HFF-Myc (cell line): ENCODE data around the gene BPIFA1.

Experiments
- DNase-seq: peaks from one replicate; pipeline ENCODE4 v3.0.0-alpha.2; 2011; ENCODE audit warnings: low read depth; ENCODE audit errors: extremely low read depth
- H3K4me3 ChIP-seq: replicated peaks from 2 replicates; pipeline ENCODE4 v1.5.1; 2011; ENCODE audit warnings: low read depth, mild to moderate bottlenecking, control low read depth, low read length
- TF ChIP-seq, protein P1 (sequence below): IDR thresholded peaks from 2 replicates; pipeline ENCODE4 v1.5.1; 2012; ENCODE audit warnings: mild to moderate bottlenecking, low read depth, low read length, control low read depth; ENCODE audit errors: missing control alignments

BPIFA1 gene

DNA sequence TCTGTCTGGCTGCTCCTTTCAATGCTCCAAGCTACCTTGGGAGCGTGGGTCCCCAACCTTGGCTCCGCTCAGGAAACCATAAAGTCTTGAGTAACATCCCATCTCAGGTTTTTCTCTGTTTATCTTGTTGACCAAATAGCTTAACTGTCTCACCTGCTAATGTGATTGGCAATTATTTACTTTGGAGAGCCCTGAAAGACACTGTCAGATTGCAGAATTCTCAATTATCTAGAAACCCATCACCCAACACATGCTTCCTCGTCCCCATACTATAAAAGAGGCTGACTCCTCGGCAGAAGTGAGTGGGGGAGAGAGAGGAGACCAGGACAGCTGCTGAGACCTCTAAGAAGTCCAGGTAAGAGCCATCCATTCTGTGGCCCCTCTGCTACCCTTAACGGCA, at the start of gene BPIFA1:
Gene BPIFA1 (plus strand): TSS at position 301 of the 400 bp plus-strand sequence. CDS start 1,716 bp downstream, outside the sequence.
- no peak for DNase-seq
- TF ChIP-seq, protein P1, sequence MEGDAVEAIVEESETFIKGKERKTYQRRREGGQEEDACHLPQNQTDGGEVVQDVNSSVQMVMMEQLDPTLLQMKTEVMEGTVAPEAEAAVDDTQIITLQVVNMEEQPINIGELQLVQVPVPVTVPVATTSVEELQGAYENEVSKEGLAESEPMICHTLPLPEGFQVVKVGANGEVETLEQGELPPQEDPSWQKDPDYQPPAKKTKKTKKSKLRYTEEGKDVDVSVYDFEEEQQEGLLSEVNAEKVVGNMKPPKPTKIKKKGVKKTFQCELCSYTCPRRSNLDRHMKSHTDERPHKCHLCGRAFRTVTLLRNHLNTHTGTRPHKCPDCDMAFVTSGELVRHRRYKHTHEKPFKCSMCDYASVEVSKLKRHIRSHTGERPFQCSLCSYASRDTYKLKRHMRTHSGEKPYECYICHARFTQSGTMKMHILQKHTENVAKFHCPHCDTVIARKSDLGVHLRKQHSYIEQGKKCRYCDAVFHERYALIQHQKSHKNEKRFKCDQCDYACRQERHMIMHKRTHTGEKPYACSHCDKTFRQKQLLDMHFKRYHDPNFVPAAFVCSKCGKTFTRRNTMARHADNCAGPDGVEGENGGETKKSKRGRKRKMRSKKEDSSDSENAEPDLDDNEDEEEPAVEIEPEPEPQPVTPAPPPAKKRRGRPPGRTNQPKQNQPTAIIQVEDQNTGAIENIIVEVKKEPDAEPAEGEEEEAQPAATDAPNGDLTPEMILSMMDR, result no peak
- no peak within 1 kb of the TSS for H3K4me3 ChIP-seq

DNA sequence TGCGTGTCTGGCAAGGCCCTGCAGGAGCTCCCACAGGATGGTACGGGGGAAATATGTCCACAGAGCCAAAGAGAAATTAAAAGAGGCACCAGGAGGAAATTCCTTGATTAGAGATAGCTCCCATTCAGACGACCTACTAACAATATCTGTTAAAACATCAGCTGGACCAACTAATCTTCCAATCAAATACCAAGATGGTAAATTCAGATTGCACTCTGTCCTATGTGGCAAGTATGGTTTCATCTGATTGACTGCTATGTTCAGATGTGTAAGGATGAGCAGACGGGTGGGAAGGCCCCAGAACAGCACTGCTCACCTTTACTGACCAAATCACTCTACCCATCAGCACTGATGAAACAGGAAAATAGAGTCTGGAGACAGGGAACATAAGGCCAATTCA, 48.3 kb upstream of the BPIFA1 start:
- no peak overlapping the region for H3K4me3 ChIP-seq
- no peak for DNase-seq
- TF ChIP-seq, protein P1, result no peak

DNA sequence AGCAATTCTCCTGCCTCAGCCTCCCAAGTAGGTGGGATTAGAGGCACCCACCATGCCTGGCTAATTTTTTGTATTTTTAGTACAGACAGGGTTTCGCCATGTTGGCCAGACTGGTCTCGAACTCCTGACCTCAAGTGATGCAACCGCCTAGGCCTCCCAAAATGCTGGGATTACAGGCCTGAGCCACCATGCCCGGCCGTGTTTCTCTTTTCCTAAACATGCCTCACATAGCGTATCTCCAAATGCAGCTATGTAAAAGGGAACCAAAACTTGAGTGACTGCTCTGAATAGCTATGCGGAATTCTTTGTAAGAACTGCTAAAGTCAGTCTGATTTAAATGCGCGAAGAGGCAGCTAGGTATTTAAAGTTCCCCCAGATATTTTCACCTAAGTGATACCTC, 47.4 kb upstream of the BPIFA1 start:
- no peak overlapping the region for H3K4me3 ChIP-seq
- DNase-seq, result no peak
- TF ChIP-seq, protein P1, result no peak

DNA sequence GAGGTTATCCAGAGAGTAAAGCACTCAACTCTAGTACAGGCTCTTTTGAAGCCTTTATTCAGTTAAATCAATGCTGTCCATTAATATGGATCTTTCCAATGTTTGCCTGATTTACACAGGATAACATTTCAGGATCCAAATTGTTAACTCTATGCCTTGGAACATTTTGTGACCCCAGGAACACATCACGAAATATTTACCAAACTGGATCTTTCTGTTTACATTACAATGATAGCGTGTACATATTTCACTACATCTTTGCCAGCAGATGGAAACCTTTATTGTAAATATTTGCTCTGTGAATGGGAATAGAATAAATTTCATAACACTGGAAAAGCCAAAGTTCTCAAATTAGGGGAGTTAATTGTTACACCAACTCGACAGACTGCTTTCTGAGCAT, 44.3 kb upstream of the BPIFA1 start:
- DNase-seq, result no peak
- TF ChIP-seq, protein P1, result no peak

DNA sequence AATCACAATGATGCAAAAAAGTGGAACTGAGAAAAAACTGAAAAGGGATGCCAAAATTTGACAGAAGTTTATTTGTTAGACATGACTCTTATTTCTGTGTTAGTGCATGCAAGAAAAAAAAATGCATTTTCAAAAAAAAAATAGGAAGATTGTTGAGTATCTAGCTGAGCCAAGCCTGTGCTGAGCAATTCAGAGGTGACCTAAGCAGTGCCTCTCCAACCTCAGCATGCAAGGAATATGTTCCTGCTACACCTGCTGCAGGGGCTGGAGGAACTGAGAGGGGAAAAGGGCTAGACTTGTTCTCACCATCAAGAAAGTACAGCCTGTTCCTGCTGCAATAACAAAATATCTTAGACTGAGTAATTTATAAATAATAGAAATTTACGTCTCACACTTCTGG, 43.8 kb upstream of the BPIFA1 start:
- H3K4me3 ChIP-seq, result no peak overlapping the region
- TF ChIP-seq, protein P1, result no peak
- DNase-seq, result no peak

More for the DNA sequence above, 44.3 kb upstream of the BPIFA1 start:
- no peak overlapping the region for H3K4me3 ChIP-seq

DNA sequence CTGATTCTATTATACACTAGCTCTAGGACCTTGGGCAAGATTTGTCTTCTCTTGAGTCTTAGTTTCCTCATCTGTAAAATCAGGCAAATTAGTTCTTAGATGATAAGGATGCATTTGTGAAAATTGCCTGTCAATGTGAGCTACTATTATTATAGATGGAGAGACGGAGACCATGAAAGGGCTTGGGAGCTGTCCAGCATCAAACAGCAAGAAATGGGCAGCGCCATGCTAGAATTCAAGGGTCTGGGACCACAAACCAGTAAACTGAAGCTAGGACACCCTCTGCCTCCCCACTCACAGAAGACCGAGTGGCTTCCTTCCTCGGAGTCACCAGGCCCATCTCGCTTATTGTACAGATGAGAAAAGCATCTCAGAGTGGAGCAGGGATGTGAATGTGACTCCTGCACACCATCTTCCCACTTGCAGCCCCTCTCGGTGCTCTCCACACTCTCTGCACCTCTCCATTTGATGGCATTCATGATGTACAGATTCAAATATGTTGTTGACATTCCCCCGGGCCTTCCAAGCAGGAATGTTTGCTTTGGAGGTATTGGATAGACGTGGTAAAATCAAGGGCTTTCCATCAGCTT, 42.8 kb upstream of the BPIFA1 start:
- TF ChIP-seq, protein P1, result no peak
- H3K4me3 ChIP-seq, result no peak overlapping the region

DNA sequence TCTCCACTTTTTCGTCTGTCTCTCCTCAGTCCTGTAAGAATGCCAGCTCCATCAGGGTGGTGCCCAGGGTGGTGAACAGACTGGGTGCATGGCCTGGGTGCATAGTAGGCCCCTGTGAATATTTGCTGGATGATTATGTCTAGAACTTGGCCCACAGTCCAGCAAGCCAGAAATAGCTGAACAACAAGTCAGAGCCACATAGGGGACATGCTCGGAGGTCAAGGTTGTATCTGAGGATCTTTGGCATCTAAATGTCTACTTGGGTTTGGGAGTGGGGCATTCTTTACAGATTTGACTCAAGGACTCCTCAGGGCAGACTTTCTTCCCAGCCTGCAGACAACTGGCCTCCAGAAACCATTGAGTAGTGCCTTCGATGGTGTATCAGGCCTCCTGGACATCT, 36.8 kb upstream of the BPIFA1 start:
- TF ChIP-seq, protein P1, result no peak
- no peak overlapping the region for H3K4me3 ChIP-seq
- DNase-seq, result no peak

More for the DNA sequence above, 42.8 kb upstream of the BPIFA1 start:
- no peak for DNase-seq
